ENCODE measurements around the gene SPRYD7.

GRCh38 chr13:49867834-49868233 is 68.3 kb downstream of the SPRYD7 start:
- TF ChIP-seq POLR2AphosphoS5 (IDR thresholded peaks at IDR 0.05) (no peak), POLR2A (IDR thresholded peaks at IDR 0.05) (no peak)
- TF ChIP-seq, protein P1, sequence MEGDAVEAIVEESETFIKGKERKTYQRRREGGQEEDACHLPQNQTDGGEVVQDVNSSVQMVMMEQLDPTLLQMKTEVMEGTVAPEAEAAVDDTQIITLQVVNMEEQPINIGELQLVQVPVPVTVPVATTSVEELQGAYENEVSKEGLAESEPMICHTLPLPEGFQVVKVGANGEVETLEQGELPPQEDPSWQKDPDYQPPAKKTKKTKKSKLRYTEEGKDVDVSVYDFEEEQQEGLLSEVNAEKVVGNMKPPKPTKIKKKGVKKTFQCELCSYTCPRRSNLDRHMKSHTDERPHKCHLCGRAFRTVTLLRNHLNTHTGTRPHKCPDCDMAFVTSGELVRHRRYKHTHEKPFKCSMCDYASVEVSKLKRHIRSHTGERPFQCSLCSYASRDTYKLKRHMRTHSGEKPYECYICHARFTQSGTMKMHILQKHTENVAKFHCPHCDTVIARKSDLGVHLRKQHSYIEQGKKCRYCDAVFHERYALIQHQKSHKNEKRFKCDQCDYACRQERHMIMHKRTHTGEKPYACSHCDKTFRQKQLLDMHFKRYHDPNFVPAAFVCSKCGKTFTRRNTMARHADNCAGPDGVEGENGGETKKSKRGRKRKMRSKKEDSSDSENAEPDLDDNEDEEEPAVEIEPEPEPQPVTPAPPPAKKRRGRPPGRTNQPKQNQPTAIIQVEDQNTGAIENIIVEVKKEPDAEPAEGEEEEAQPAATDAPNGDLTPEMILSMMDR (IDR thresholded peaks at IDR 0.05): no peak
